Mesenchymal stem cell (in vitro differentiated cells and primary cell): ENCODE data around the gene PEF1.
A peak's percentile ranks its signal among the peaks of the same experiment; 100 is the strongest.

Experiments used
- DNase-seq: peaks from one replicate; pipeline ENCODE4 v3.0.0-alpha.2; 2013
- H2AFZ ChIP-seq: one replicate; pipeline ENCODE4 v1.6.1; 2013; ENCODE audit warnings: low read depth, mild to moderate bottlenecking, control low read depth, inconsistent platforms, low read length, moderate library complexity
- H2AK5ac ChIP-seq: 2 replicates; pipeline ENCODE4 v1.6.1; 2013; ENCODE audit warnings: low read length, moderate library complexity, mild to moderate bottlenecking, inconsistent platforms; ENCODE audit not compliant: severe bottlenecking
- H2BK120ac ChIP-seq: one replicate; pipeline ENCODE4 v1.6.1; 2013; ENCODE audit warnings: low read depth, mild to moderate bottlenecking, inconsistent platforms, low read length, moderate library complexity
- H2BK12ac ChIP-seq, 2 experiments: one replicate each; pipeline ENCODE4 v1.6.1; 2013; ENCODE audit warnings: inconsistent platforms in 2 of 2, low read length in 2 of 2, mild to moderate bottlenecking in 2 of 2, moderate library complexity in 2 of 2, control low read depth in 1 of 2
- H2BK15ac ChIP-seq: one replicate; pipeline ENCODE4 v1.6.1; 2013; ENCODE audit warnings: mild to moderate bottlenecking, low read depth, inconsistent platforms; ENCODE audit not compliant: poor library complexity, severe bottlenecking
- H2BK5ac ChIP-seq: 2 replicates; pipeline ENCODE4 v1.6.1; 2013; ENCODE audit warnings: low read depth, mild to moderate bottlenecking, low read length, control low read depth, inconsistent platforms; ENCODE audit not compliant: poor library complexity, severe bottlenecking
- H3K14ac ChIP-seq, 2 experiments: one replicate each; pipeline ENCODE4 v1.6.1; 2013; ENCODE audit warnings: inconsistent platforms in 2 of 2, low read length in 2 of 2, control low read depth in 1 of 2, mild to moderate bottlenecking in 1 of 2, moderate library complexity in 1 of 2
- H3K18ac ChIP-seq, 2 experiments: one replicate each; pipeline ENCODE4 v1.6.1; 2013; ENCODE audit warnings: inconsistent platforms in 2 of 2, low read length in 2 of 2, control low read depth in 1 of 2, low read depth in 1 of 2, mild to moderate bottlenecking in 1 of 2
- H3K23ac ChIP-seq, 2 experiments: one replicate each; pipeline ENCODE4 v1.6.1; 2013; ENCODE audit warnings: inconsistent platforms in 2 of 2, low read length in 2 of 2, mild to moderate bottlenecking in 2 of 2, moderate library complexity in 2 of 2, control low read depth in 1 of 2
- H3K27ac ChIP-seq: 2 replicates; pipeline ENCODE4 v1.5.1; 2013; ENCODE audit warnings: mild to moderate bottlenecking, moderate library complexity, low read length, control low read depth, inconsistent platforms; ENCODE audit not compliant: poor library complexity, severe bottlenecking
- H3K27me3 ChIP-seq, 2 experiments: 2 replicates each; pipeline versions ENCODE4 v1.6.1 to v1.7.0; 2013; ENCODE audit warnings: low read length in 2 of 2, mild to moderate bottlenecking in 2 of 2, moderate library complexity in 2 of 2, control low read depth in 1 of 2, inconsistent platforms in 1 of 2; ENCODE audit not compliant: control insufficient read depth in 1 of 2, insufficient read depth in 1 of 2
- H3K36me3 ChIP-seq, 2 experiments: 2 replicates each; pipeline versions ENCODE4 v1.6.1 to v1.7.0; 2013; ENCODE audit warnings: low read length in 2 of 2, control low read depth in 1 of 2, inconsistent platforms in 1 of 2, low read depth in 1 of 2, mild to moderate bottlenecking in 1 of 2; ENCODE audit not compliant: insufficient read depth in 2 of 2, control insufficient read depth in 1 of 2
- H3K4ac ChIP-seq, 2 experiments: one replicate each; pipeline ENCODE4 v1.6.1; 2013; ENCODE audit warnings: inconsistent platforms in 2 of 2, low read length in 2 of 2, mild to moderate bottlenecking in 2 of 2, moderate library complexity in 2 of 2, control low read depth in 1 of 2, low read depth in 1 of 2
- H3K4me1 ChIP-seq: 2 replicates; pipeline ENCODE4 v1.6.1; 2013; ENCODE audit warnings: low read depth, low read length, control low read depth; ENCODE audit not compliant: control insufficient read depth, insufficient read depth
- H3K4me2 ChIP-seq: 2 replicates; pipeline ENCODE4 v1.6.1; 2013; ENCODE audit warnings: low read length, mild to moderate bottlenecking, inconsistent platforms; ENCODE audit not compliant: poor library complexity, severe bottlenecking
- H3K4me3 ChIP-seq, 2 experiments: 2 replicates each; pipeline versions ENCODE4 v1.5.1 to v1.7.0; 2013; ENCODE audit warnings: low read length in 2 of 2, mild to moderate bottlenecking in 2 of 2, control low read depth in 1 of 2, low read depth in 1 of 2; ENCODE audit not compliant: insufficient read depth in 1 of 2
- H3K79me1 ChIP-seq: replicated peaks from 2 replicates; pipeline ENCODE4 v1.6.1; 2013; ENCODE audit warnings: mild to moderate bottlenecking, control low read depth, low read length, inconsistent platforms; ENCODE audit not compliant: poor library complexity, severe bottlenecking
- H3K9ac ChIP-seq: 2 replicates; pipeline ENCODE4 v1.7.0; 2013; ENCODE audit warnings: mild to moderate bottlenecking, low read length, moderate library complexity
- H3K9me3 ChIP-seq: 2 replicates; pipeline ENCODE4 v1.7.0; 2013; ENCODE audit warnings: mild to moderate bottlenecking, low read length; ENCODE audit not compliant: control insufficient read depth
- H4K8ac ChIP-seq: one replicate; pipeline ENCODE4 v1.6.1; 2013; ENCODE audit warnings: inconsistent platforms, mild to moderate bottlenecking, low read length, moderate library complexity
- H4K91ac ChIP-seq: one replicate; pipeline ENCODE4 v1.6.1; 2013; ENCODE audit warnings: mild to moderate bottlenecking, low read length, inconsistent platforms
- WGBS: methylation state at CpG from one replicate; pipeline ENCODE4 v1.1.7; 2013; ENCODE audit warnings: mixed read lengths; 5-methylcytosine and 5-hydroxymethylcytosine counted together

Gene PEF1

GRCh38 chr1:31648641-31649357 lies 4.1 kb upstream of the PEF1 start:
- Histone ChIP-seq H3K4me1 (peaks cover 3% of the 10 kb centered on the region), H3K36me3 (peaks cover 12 to 28% of the 10 kb centered on the region in 2 experiments), H3K9me3 (no peaks in the 10 kb centered on the region), H4K8ac (no peak overlapping the region), H4K91ac (no peak overlapping the region), H3K18ac (no peak overlapping the region), H3K27ac (no peak overlapping the region), H3K4me3 (no peak overlapping the region), H2AFZ (no peak overlapping the region), H2BK15ac (no peak overlapping the region), H3K9ac (peak overlapping the region; percentile 13), H3K4ac (no peak overlapping the region), H3K23ac (no peak overlapping the region), H2AK5ac (no peak overlapping the region), H3K4me2 (no peak overlapping the region), H3K14ac (no peak overlapping the region), H3K79me1 (peaks cover 7% of the 10 kb centered on the region), H2BK12ac (no peak overlapping the region), H2BK120ac (no peak overlapping the region), H3K27me3 (no peaks in the 10 kb centered on the region), H2BK5ac (no peak overlapping the region)
- WGBS: 70% methylated on average over 6 of the region's 9 CpGs
- DNase-seq: no peak

GRCh38 chr1:31648190-31648589 lies 3.5 kb upstream of the PEF1 start:
- Histone ChIP-seq H3K79me1 (peaks cover 10% of the 10 kb centered on the region), H3K27ac (no peak overlapping the region), H3K4ac (no peak overlapping the region), H2AFZ (no peak overlapping the region), H3K27me3 (no peaks in the 10 kb centered on the region), H3K4me3 (no peak overlapping the region), H2BK5ac (no peak overlapping the region), H3K36me3 (peaks cover 8 to 22% of the 10 kb centered on the region in 2 experiments), H2BK12ac (peak overlapping the region in 1 of 2 experiments; percentile 16), H4K91ac (no peak overlapping the region), H3K14ac (no peak overlapping the region), H3K9ac (no peak overlapping the region), H4K8ac (no peak overlapping the region), H3K4me2 (no peak overlapping the region), H2BK15ac (no peak overlapping the region), H3K23ac (no peak overlapping the region), H3K4me1 (peaks cover 6% of the 10 kb centered on the region), H2BK120ac (no peak overlapping the region), H2AK5ac (no peak overlapping the region), H3K9me3 (no peaks in the 10 kb centered on the region), H3K18ac (no peak overlapping the region)
- 49% methylated on average over 2 of the region's 2 CpGs for WGBS
- DNase-seq: peak; percentile 64

DNA sequence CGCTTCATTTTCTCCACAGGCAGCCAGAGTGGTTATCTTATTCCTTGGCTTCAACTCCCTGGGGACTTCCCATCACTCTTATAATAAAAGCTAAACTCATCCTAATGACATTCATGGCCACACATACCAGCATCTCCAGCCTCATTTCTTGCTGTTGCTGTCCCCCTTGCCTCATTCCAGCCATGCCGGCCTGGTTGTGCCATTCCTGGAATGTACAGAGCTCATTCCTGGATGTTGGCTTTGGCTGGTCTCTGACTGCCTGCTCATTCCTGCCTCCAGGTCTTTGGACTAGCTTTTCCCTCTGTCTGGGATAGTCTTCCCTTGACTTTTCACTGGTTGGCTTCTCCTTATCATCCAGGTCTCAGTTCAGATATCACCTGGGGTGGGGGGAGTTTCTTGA lies 2.4 kb upstream of the PEF1 start:
- H3K27me3 ChIP-seq: no peaks in the 10 kb centered on the region
- DNase-seq: peak; percentile 36
- H4K91ac ChIP-seq: no peak overlapping the region
- peaks cover 15% of the 10 kb centered on the region for H3K79me1 ChIP-seq
- H3K4me1 ChIP-seq: peaks cover 8% of the 10 kb centered on the region
- H2AFZ ChIP-seq: no peak overlapping the region
- no peak overlapping the region for H2BK12ac ChIP-seq
- H3K27ac ChIP-seq: no peak overlapping the region
- no peak overlapping the region for H3K18ac ChIP-seq
- no peaks in the 10 kb centered on the region for H3K9me3 ChIP-seq
- H2BK5ac ChIP-seq: no peak overlapping the region
- no peak overlapping the region for H2AK5ac ChIP-seq
- WGBS: 51% methylated on average over 2 of the region's 2 CpGs
- peaks cover 4 to 17% of the 10 kb centered on the region in 2 experiments for H3K36me3 ChIP-seq
- H3K9ac ChIP-seq: no peak overlapping the region
- H3K14ac ChIP-seq: no peak overlapping the region
- no peak overlapping the region for H3K23ac ChIP-seq
- H3K4me3 ChIP-seq: no peak overlapping the region
- peak overlapping the region; percentile 12 for H2BK120ac ChIP-seq
- no peak overlapping the region for H3K4me2 ChIP-seq
- H3K4ac ChIP-seq: no peak overlapping the region
- H2BK15ac ChIP-seq: no peak overlapping the region
- no peak overlapping the region for H4K8ac ChIP-seq

DNA sequence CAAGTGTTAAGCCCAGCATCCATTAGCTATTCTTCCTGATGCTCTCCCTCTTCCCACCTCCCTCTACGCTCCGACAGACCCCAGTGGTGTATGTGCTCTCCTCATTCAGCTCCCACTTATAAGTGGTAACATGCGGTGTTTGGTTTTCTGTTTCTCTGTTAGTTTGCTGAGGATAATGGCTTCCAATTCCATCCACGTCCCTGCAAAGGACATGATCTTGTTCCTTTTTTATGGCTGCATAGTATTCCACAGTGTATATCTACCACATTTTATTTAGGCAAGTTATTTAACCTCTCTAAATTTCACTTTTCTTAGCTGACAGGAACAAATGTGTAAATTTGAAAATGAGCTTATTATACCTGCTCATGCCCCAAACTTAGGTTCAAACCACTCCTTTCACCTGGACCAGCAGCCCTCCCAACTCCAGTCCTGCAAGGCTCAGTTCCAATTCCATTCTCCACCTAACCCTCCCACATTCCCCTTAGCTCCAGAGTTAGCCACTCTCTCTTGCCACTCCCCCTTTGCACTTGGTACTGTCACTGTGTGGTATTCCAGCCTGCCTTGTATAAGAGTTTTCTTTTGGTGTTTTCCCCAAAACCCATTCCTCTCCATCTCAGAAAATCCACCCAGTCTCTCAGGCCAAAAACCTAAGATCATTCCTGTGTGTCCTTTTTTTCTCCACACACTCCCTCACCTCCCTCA lies 1.7 kb upstream of the PEF1 start:
- no peak overlapping the region for H4K8ac ChIP-seq
- peaks cover 16% of the 10 kb centered on the region for H3K79me1 ChIP-seq
- no peak overlapping the region for H2BK5ac ChIP-seq
- no peak overlapping the region for H3K4me3 ChIP-seq
- H3K9me3 ChIP-seq: no peaks in the 10 kb centered on the region
- 84% methylated on average over 2 of the region's 4 CpGs for WGBS
- H3K14ac ChIP-seq: no peak overlapping the region
- DNase-seq: no peak
- H3K4ac ChIP-seq: no peak overlapping the region
- no peaks in the 10 kb centered on the region for H3K27me3 ChIP-seq
- no peak overlapping the region for H3K18ac ChIP-seq
- H3K36me3 ChIP-seq: peaks cover 0 to 10% of the 10 kb centered on the region in 2 experiments
- H2BK120ac ChIP-seq: peak overlapping the region; percentile 12
- H3K9ac ChIP-seq: no peak overlapping the region
- no peak overlapping the region for H2AK5ac ChIP-seq
- H4K91ac ChIP-seq: no peak overlapping the region
- no peak overlapping the region for H2AFZ ChIP-seq
- H3K4me1 ChIP-seq: peaks cover 8% of the 10 kb centered on the region
- no peak overlapping the region for H2BK12ac ChIP-seq
- peak overlapping the region; percentile 21 for H2BK15ac ChIP-seq
- no peak overlapping the region for H3K23ac ChIP-seq
- no peak overlapping the region for H3K4me2 ChIP-seq
- no peak overlapping the region for H3K27ac ChIP-seq
